ENCODE results near the gene ACTL6B.

ACTL6B gene

GRCh38 chr7:100680576-100681271, 24.5 kb upstream of the ACTL6B start:
- TF ChIP-seq ZBTB7A (IDR thresholded peaks at IDR 0.05; ENCODE audit: low read depth), result no peak
- no peak for TF ChIP-seq TEAD4 (IDR thresholded peaks at IDR 0.05)
- TF ChIP-seq TCF12 (IDR thresholded peaks at IDR 0.05; ENCODE audit: low read depth), result no peak
- no peak for TF ChIP-seq RAD21 (IDR thresholded peaks at IDR 0.05; ENCODE audit: low read depth)
- TF ChIP-seq YY1 (IDR thresholded peaks at IDR 0.05; ENCODE audit: low read depth), result no peak
- TF ChIP-seq FOXM1 (IDR thresholded peaks at IDR 0.05; ENCODE audit: borderline replicate concordance, low read depth), result no peak
- no peak for TF ChIP-seq CEBPB (IDR thresholded peaks at IDR 0.05)
- TF ChIP-seq EGR1 (IDR thresholded peaks at IDR 0.05), result no peak
- TF ChIP-seq REST (IDR thresholded peaks at IDR 0.05; ENCODE audit: low read depth), result no peak
- no peak for TF ChIP-seq NFIC (IDR thresholded peaks at IDR 0.05)

- TF ChIP-seq EGR1 (IDR thresholded peaks at IDR 0.05), result no peak
- TF ChIP-seq REST (IDR thresholded peaks at IDR 0.05; ENCODE audit: low read depth), result no peak
- no peak for TF ChIP-seq NFIC (IDR thresholded peaks at IDR 0.05)
- no peak for TF ChIP-seq TAF1 (IDR thresholded peaks at IDR 0.05; ENCODE audit: low read depth)
- TF ChIP-seq FOXM1 (IDR thresholded peaks at IDR 0.05; ENCODE audit: borderline replicate concordance, low read depth), result no peak
- TF ChIP-seq CREB1 (IDR thresholded peaks at IDR 0.05; ENCODE audit: low read depth), result no peak
- no peak for TF ChIP-seq TCF12 (IDR thresholded peaks at IDR 0.05; ENCODE audit: low read depth)
- no peak for TF ChIP-seq MAX (IDR thresholded peaks at IDR 0.05)
- no peak for TF ChIP-seq USF1 (IDR thresholded peaks at IDR 0.05)
- no peak for TF ChIP-seq YY1 (IDR thresholded peaks at IDR 0.05; ENCODE audit: low read depth)
- no peak for TF ChIP-seq RAD21 (IDR thresholded peaks at IDR 0.05; ENCODE audit: low read depth)
- TF ChIP-seq EP300 (IDR thresholded peaks at IDR 0.05; ENCODE audit: borderline replicate concordance), result no peak
- no peak for TF ChIP-seq TEAD4 (IDR thresholded peaks at IDR 0.05)
- TF ChIP-seq ZBTB7A (IDR thresholded peaks at IDR 0.05; ENCODE audit: low read depth), result no peak; the same call in 1 of the 2 replicates
- no peak for TF ChIP-seq CEBPB (IDR thresholded peaks at IDR 0.05)
Observed at GRCh38 chr7:100679927-100680575, 23.8 kb upstream of the ACTL6B start.

- TF ChIP-seq FOXM1 (IDR thresholded peaks at IDR 0.05; ENCODE audit: borderline replicate concordance, low read depth) (no peak), TAF1 (IDR thresholded peaks at IDR 0.05; ENCODE audit: low read depth) (no peak), CREB1 (IDR thresholded peaks at IDR 0.05; ENCODE audit: low read depth) (no peak), MAX (IDR thresholded peaks at IDR 0.05) (no peak), REST (IDR thresholded peaks at IDR 0.05; ENCODE audit: low read depth) (no peak), YY1 (IDR thresholded peaks at IDR 0.05; ENCODE audit: low read depth) (no peak), EGR1 (IDR thresholded peaks at IDR 0.05) (no peak)
Observed at GRCh38 chr7:100679129-100679926, 23.1 kb upstream of the ACTL6B start.

Data from Ishikawa (cell line).